ENCODE data around the gene BIN1. TPM values are rescaled to one million over a fixed set of nuclear protein-coding genes. Genes with fewer than 3 reads are reported as not detected.

The BIN1 gene
- total RNA-seq, 2 donors from 2014 or later, result 7.6 to 15.3 TPM

GRCh38 chr2:127074358-127074757, 32.6 kb downstream of the BIN1 start:
- no peaks in the 10 kb centered on the region for H3K27me3 ChIP-seq
- H3K9me3 ChIP-seq, result no peaks in the 10 kb centered on the region
- H3K36me3 ChIP-seq, result no peaks in the 10 kb centered on the region
- no peak for DNase-seq (ENCODE audit: low spot score)
- H3K4me3 ChIP-seq, result no peak overlapping the region
- peaks cover 0 to 7% of the 10 kb centered on the region in 2 donors for H3K4me1 ChIP-seq
- no peak overlapping the region for H3K27ac ChIP-seq
- no peak for TF ChIP-seq CTCF (IDR thresholded peaks at IDR 0.05)

GRCh38 chr2:127072970-127073369, 34.0 kb downstream of the BIN1 start:
- Histone ChIP-seq H3K4me3 (no peak overlapping the region), H3K36me3 (no peaks in the 10 kb centered on the region), H3K27ac (no peak overlapping the region), H3K27me3 (no peaks in the 10 kb centered on the region), H3K9me3 (no peaks in the 10 kb centered on the region), H3K4me1 (peaks cover 0 to 7% of the 10 kb centered on the region in 2 donors)
- DNase-seq (ENCODE audit: low spot score), result no peak
- TF ChIP-seq CTCF (IDR thresholded peaks at IDR 0.05), result no peak

DNA sequence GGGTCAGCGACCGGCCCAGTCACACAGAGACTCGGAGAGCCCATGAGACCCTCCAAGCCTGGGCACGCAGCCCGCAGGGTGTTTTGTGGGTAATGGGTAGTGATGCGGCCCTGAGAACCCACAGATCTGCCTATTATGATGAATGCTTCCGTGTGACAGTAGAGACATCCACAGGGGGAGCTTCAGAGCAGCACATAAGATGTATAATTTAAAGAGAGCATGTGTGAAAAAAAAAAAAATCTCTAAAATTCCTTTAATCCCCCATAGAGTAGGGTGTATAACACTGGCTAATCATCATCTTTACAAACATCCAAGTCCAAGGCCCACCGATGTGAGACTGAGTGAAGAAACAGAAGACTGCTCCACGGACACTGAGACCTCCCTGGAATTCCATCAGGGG, 34.6 kb downstream of the BIN1 start:
- no peaks in the 10 kb centered on the region for H3K27me3 ChIP-seq
- H3K4me1 ChIP-seq, result peaks cover 0 to 13% of the 10 kb centered on the region in 2 donors
- no peak overlapping the region for H3K27ac ChIP-seq
- no peak for DNase-seq (ENCODE audit: low spot score)
- no peaks in the 10 kb centered on the region for H3K9me3 ChIP-seq
- no peak for TF ChIP-seq CTCF (IDR thresholded peaks at IDR 0.05)
- no peak overlapping the region for H3K4me3 ChIP-seq
- H3K36me3 ChIP-seq, result no peaks in the 10 kb centered on the region

GRCh38 chr2:127071901-127072328, 35.0 kb downstream of the BIN1 start:
- no peaks in the 10 kb centered on the region for H3K9me3 ChIP-seq
- H3K27ac ChIP-seq, result no peak overlapping the region
- no peaks in the 10 kb centered on the region for H3K27me3 ChIP-seq
- H3K4me1 ChIP-seq, result peaks cover 0 to 16% of the 10 kb centered on the region in 2 donors
- TF ChIP-seq CTCF (IDR thresholded peaks at IDR 0.05), result no peak
- H3K4me3 ChIP-seq, result no peak overlapping the region
- DNase-seq (ENCODE audit: low spot score), result no peak
- no peaks in the 10 kb centered on the region for H3K36me3 ChIP-seq

DNA sequence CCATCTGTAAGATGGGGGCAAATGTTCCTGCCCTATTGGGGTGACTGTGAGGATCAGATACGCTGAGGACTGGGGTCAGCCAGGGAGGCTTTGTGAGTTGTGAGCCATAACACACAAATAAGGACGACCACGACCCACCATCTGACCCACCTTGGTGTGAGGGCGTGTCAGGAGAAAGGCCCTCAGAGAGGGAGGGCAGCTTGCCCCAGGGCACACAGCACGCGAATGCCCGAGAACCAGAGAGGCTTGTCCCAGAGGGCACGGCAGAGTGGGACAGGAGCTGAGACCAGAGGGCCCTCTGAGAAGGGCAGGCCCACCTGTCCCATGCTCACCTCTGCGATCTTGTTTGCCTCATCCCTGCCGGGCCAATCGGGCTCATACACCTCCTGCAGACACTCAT, 36.7 kb downstream of the BIN1 start:
- Histone ChIP-seq H3K27me3 (no peaks in the 10 kb centered on the region), H3K36me3 (no peaks in the 10 kb centered on the region), H3K4me3 (no peak overlapping the region), H3K9me3 (no peaks in the 10 kb centered on the region), H3K27ac (no peak overlapping the region), H3K4me1 (peaks cover 0 to 21% of the 10 kb centered on the region in 2 donors)
- TF ChIP-seq CTCF (IDR thresholded peaks at IDR 0.05), result no peak
- DNase-seq (ENCODE audit: low spot score), result no peak

DNA sequence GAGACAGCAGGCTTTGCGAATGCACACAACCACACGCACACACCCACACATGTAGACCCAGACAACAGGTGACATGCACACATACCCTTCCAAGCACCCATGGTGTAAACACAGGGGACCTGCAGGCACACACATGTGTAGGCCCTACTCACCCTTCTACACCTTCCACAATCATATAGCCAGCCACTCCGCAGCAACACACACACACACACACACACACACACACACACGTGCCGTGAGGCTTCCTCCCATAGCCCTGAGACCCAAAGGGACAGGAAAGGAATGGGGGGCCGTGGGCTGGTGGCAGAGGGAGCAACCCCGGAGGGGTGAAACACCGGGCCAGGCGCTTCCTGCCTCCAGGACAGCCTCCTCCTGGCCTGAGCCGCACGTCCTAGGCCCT, 37.4 kb downstream of the BIN1 start:
- no peak for DNase-seq (ENCODE audit: low spot score)
- Histone ChIP-seq H3K27me3 (no peaks in the 10 kb centered on the region), H3K36me3 (no peaks in the 10 kb centered on the region), H3K4me3 (no peak overlapping the region), H3K27ac (no peak overlapping the region), H3K9me3 (no peaks in the 10 kb centered on the region), H3K4me1 (peaks cover 1 to 28% of the 10 kb centered on the region in 2 donors)
- no peak for TF ChIP-seq CTCF (IDR thresholded peaks at IDR 0.05)
